HEK293 (cell line): ENCODE measurements around the gene GAREM1.

ENCODE experiments used
- CTCF ChIA-PET: fragments of 350-600 bp; formaldehyde crosslinking; extraction: SDS; loops from one replicate; lab custom pipeline; 2021; ENCODE audit warnings: antibody characterized with exemption; lab: Yijun Ruan, JAX
- POLR2A ChIA-PET: fragments of 300-600 bp; formaldehyde crosslinking; extraction: SDS; loops from one replicate; lab custom pipeline; 2020; ENCODE audit warnings: antibody characterized with exemption, inconsistent platforms; lab: Yijun Ruan, JAX
- H3K27ac ChIP-seq: fragments of 200-500 bp; sonication (Bioruptor generic); 2 replicates; pipeline ENCODE4 v1.5.1; 2014; ENCODE audit warnings: low read depth, low read length, control low read depth, inconsistent platforms; ENCODE audit errors: extremely low read depth
- H3K36me3 ChIP-seq, 2 experiments: fragments of 200-500 bp in 1 of 2; sonication (Bioruptor generic) in 1 of 2; 1 replicate in 1 of 2; 2 replicates in 1 of 2; pipeline ENCODE4 v1.5.1; 2014 to 2017; ENCODE audit warnings: inconsistent platforms in 2 of 2, low read length in 2 of 2; ENCODE audit not compliant: control insufficient read depth in 2 of 2, insufficient read depth in 1 of 2
- H3K4me1 ChIP-seq: fragments of 200-500 bp; sonication (Bioruptor generic); 2 replicates; pipeline ENCODE4 v1.5.1; 2014; ENCODE audit warnings: mild to moderate bottlenecking, low read length, inconsistent platforms; ENCODE audit not compliant: control insufficient read depth, insufficient read depth
- H3K4me3 ChIP-seq: 2 replicates; pipeline ENCODE4 v1.5.1; 2011; ENCODE audit warnings: low read depth, mild to moderate bottlenecking, control low read depth, low read length, moderate library complexity
- H3K9me3 ChIP-seq: fragments of 200-500 bp; sonication (Bioruptor generic); 2 replicates; pipeline ENCODE4 v1.5.1; 2014; ENCODE audit warnings: low read depth, low read length, inconsistent platforms; ENCODE audit not compliant: control insufficient read depth, insufficient read depth
- GLIS2 ChIP-seq: fragments of 450-650 bp; formaldehyde crosslinking; IDR thresholded peaks from 2 replicates; pipeline ENCODE4 v1.5.1; 2016; ENCODE audit warnings: missing biosample characterization, missing genetic modification characterization
- HIC1 ChIP-seq: fragments of 450-650 bp; formaldehyde crosslinking; IDR thresholded peaks from 2 replicates; pipeline ENCODE4 v1.5.1; 2016; ENCODE audit warnings: missing biosample characterization, missing genetic modification characterization
- RBAK ChIP-seq: fragments of 450-650 bp; formaldehyde crosslinking; IDR thresholded peaks from 2 replicates; pipeline ENCODE4 v1.5.1; 2016; ENCODE audit warnings: missing biosample characterization, missing genetic modification characterization
- SETDB1 ChIP-seq: IDR thresholded peaks from one replicate; pipeline ENCODE4 v1.6.1; 2017; ENCODE audit warnings: mild to moderate bottlenecking, low read length, moderate library complexity, mixed read lengths; ENCODE audit not compliant: insufficient read length
- ZBTB7A ChIP-seq: fragments of 450-650 bp; formaldehyde crosslinking; IDR thresholded peaks from 2 replicates; pipeline ENCODE4 v1.5.1; 2016; ENCODE audit warnings: low read depth, missing biosample characterization, missing genetic modification characterization
- ZNF146 ChIP-seq: fragments of 450-650 bp; formaldehyde crosslinking; IDR thresholded peaks from 2 replicates; pipeline ENCODE4 v1.5.1; 2016; ENCODE audit warnings: missing biosample characterization, missing genetic modification characterization
- ZNF155 ChIP-seq: fragments of 450-650 bp; formaldehyde crosslinking; IDR thresholded peaks from 2 replicates; pipeline ENCODE4 v1.5.1; 2016; ENCODE audit warnings: missing biosample characterization, missing genetic modification characterization
- ZNF157 ChIP-seq: fragments of 450-650 bp; formaldehyde crosslinking; IDR thresholded peaks from 2 replicates; pipeline ENCODE4 v1.5.1; 2016; ENCODE audit warnings: missing biosample characterization, missing genetic modification characterization
- ZNF37A ChIP-seq: fragments of 450-650 bp; IDR thresholded peaks from 2 replicates; pipeline ENCODE4 v1.5.1; 2018; ENCODE audit warnings: missing biosample characterization, missing genetic modification characterization
- ZNF426 ChIP-seq: fragments of 450-650 bp; formaldehyde crosslinking; IDR thresholded peaks from 2 replicates; pipeline ENCODE4 v1.5.1; 2017; ENCODE audit warnings: missing biosample characterization, missing genetic modification characterization, mild to moderate bottlenecking, inconsistent platforms, moderate library complexity
- ZNF433 ChIP-seq: fragments of 450-650 bp; formaldehyde crosslinking; IDR thresholded peaks from 2 replicates; pipeline ENCODE4 v1.5.1; 2016; ENCODE audit warnings: missing biosample characterization, missing genetic modification characterization, low read depth
- ZNF488 ChIP-seq: fragments of 450-650 bp; formaldehyde crosslinking; IDR thresholded peaks from 2 replicates; pipeline ENCODE4 v1.5.1; 2016; ENCODE audit warnings: missing biosample characterization, missing genetic modification characterization
- ZNF530 ChIP-seq: fragments of 450-650 bp; formaldehyde crosslinking; IDR thresholded peaks from 2 replicates; pipeline ENCODE4 v1.5.1; 2016; ENCODE audit warnings: low read depth, missing biosample characterization, missing genetic modification characterization
- ZNF596 ChIP-seq: fragments of 450-650 bp; IDR thresholded peaks from 2 replicates; pipeline ENCODE4 v1.5.0; 2018; ENCODE audit warnings: missing biosample characterization, mild to moderate bottlenecking, missing genetic modification characterization, moderate library complexity
- ZNF658 ChIP-seq: fragments of 450-650 bp; formaldehyde crosslinking; IDR thresholded peaks from 2 replicates; pipeline ENCODE4; 2016; ENCODE audit warnings: missing biosample characterization, missing genetic modification characterization
- ZSCAN18 ChIP-seq: fragments of 450-650 bp; formaldehyde crosslinking; IDR thresholded peaks from 2 replicates; pipeline ENCODE4 v1.5.1; 2016; ENCODE audit warnings: missing biosample characterization, missing genetic modification characterization
- TF ChIP-seq, protein P1 (sequence below): IDR thresholded peaks from 2 replicates; pipeline ENCODE4 v1.6.1; 2011; ENCODE audit warnings: mild to moderate bottlenecking, low read depth, low read length, borderline replicate concordance
- TF ChIP-seq, protein P2 (sequence below): fragments of 450-650 bp; formaldehyde crosslinking; IDR thresholded peaks from 2 replicates; pipeline ENCODE4 v1.5.1; 2016; ENCODE audit warnings: missing biosample characterization, missing genetic modification characterization

The GAREM1 gene

GRCh38 chr18:32339045-32339444 lies 131.6 kb downstream of the GAREM1 start:
- no peaks in the 10 kb centered on the region for H3K36me3 ChIP-seq
- H3K9me3 ChIP-seq = no peaks in the 10 kb centered on the region
- H3K4me1 ChIP-seq = no peaks in the 10 kb centered on the region; the same call in 1 of the 2 replicates
- TF ChIP-seq GLIS2 (no peak), HIC1 (tag by site-specific recombination) (no peak), ZNF596 (tag by site-specific recombination) (no peak), ZNF658 (tag by site-specific recombination) (no peak), ZNF488 (tag by site-specific recombination) (no peak), ZNF433 (tag by site-specific recombination) (no peak), ZNF146 (tag by site-specific recombination) (no peak), SETDB1 (no peak)
- TF ChIP-seq, protein P1, sequence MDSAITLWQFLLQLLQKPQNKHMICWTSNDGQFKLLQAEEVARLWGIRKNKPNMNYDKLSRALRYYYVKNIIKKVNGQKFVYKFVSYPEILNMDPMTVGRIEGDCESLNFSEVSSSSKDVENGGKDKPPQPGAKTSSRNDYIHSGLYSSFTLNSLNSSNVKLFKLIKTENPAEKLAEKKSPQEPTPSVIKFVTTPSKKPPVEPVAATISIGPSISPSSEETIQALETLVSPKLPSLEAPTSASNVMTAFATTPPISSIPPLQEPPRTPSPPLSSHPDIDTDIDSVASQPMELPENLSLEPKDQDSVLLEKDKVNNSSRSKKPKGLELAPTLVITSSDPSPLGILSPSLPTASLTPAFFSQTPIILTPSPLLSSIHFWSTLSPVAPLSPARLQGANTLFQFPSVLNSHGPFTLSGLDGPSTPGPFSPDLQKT = no peak
- ChIA-PET POLR2A (no interaction called here), CTCF (interaction anchor here (0.9 to 2.6 kb wide), 2 partner anchors 10 to 181 kb away, joined by 3 to 8 read pairs; no protein-coding TSS in a partner anchor)
- H3K27ac ChIP-seq = no peak overlapping the region
- H3K4me3 ChIP-seq = no peak overlapping the region

DNA sequence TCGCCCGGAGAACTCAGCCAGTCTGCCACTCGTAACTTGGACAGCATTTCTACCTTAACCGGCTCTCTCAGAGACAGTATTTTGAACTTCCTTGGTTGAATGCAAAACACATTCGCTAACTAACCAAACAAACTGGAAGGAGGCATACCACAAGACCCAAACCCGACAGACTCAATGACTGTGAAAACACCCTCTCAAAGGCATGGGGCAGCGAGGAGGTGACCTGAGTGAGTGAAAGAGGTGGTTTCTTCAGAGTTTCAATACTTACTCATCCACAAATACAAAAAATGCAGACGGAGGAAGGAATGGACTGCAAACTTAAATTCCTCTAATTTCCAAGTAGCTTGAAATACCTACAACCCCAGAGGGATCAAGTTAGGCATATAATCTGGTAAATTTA lies 132.9 kb downstream of the GAREM1 start:
- TF ChIP-seq ZNF155 (no peak), ZNF530 (no peak), ZNF37A (no peak), ZBTB7A (no peak)
- TF ChIP-seq, protein P2, sequence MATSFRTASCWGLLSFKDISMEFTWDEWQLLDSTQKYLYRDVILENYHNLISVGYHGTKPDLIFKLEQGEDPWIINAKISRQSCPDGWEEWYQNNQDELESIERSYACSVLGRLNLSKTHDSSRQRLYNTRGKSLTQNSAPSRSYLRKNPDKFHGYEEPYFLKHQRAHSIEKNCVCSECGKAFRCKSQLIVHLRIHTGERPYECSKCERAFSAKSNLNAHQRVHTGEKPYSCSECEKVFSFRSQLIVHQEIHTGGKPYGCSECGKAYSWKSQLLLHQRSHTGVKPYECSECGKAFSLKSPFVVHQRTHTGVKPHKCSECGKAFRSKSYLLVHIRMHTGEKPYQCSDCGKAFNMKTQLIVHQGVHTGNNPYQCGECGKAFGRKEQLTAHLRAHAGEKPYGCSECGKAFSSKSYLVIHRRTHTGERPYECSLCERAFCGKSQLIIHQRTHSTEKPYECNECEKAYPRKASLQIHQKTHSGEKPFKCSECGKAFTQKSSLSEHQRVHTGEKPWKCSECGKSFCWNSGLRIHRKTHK (tag by site-specific recombination) = no peak
- H3K36me3 ChIP-seq = no peaks in the 10 kb centered on the region
- no peaks in the 10 kb centered on the region; the same call in 1 of the 2 replicates for H3K4me1 ChIP-seq
- CTCF ChIA-PET = interaction anchor here (1.4 to 2.6 kb wide), 2 partner anchors 16 to 180 kb away, joined by 3 to 8 read pairs; no protein-coding TSS in a partner anchor
- H3K9me3 ChIP-seq = no peaks in the 10 kb centered on the region
- H3K27ac ChIP-seq = no peak overlapping the region
- POLR2A ChIA-PET = no interaction called here
- no peak overlapping the region for H3K4me3 ChIP-seq

DNA sequence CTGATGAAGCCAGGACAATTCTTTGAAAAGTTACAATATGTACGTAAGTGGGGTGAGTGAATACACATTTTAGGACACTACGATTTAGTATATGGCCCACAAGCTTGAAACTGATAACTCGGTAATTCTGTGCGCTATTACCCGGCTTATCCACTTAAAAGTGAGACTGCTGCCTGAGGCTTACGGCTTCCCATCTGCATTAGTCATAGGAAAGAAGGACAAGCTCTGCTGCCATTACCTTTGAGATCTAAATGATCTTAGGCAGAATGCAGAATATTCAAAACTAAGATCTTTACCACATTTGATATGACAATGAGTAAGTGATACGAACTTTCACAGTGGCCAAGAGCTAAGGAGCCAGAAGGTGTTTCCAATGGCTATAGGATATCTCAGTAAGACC lies 133.3 kb downstream of the GAREM1 start:
- Histone ChIP-seq H3K4me1 (no peaks in the 10 kb centered on the region; the same call in 1 of the 2 replicates), H3K9me3 (no peaks in the 10 kb centered on the region), H3K4me3 (no peak overlapping the region), H3K27ac (no peak overlapping the region), H3K36me3 (no peaks in the 10 kb centered on the region)
- ChIA-PET CTCF (interaction anchor here (1.4 to 2.6 kb wide), 2 partner anchors 17 to 179 kb away, joined by 3 to 8 read pairs; no protein-coding TSS in a partner anchor), POLR2A (no interaction called here)
- TF ChIP-seq RBAK (tag by site-specific recombination) = no peak
- no peak for TF ChIP-seq ZNF157
- TF ChIP-seq ZSCAN18 (tag by site-specific recombination) = no peak
- no peak for TF ChIP-seq ZNF426
